ENCODE measurements around the gene PARVB.

The PARVB gene

DNA sequence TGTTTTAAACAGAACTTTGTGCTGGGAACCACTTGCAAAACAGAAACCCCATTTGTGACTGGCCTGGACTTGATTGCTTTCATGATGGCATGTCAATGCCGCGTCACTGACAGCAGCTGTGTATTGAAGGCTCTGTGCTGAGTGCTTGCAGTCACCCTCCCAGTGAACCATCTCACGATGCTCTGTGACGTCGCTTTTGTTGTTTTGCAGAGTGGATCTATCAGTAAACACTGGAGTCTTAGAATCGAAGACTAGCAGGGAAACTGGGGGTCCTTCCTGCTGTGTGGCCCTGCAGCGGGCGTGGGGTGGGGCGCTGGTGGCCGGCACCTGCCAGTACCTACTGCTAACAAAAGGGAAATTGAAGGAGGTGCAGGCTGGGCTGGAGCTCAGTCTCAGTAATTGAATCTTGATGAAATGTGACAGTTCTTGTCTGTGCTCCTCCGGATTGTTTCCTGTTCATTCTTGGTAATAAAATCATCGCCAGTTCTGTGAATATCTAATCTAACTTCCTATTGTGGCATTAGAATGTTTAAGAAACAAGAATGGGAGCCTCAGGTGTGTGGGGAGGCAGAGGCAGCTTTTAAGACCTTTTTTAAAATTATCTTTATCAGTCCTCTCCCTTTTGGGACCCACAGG, 106.1 kb downstream of the PARVB start:
- no peak for TF ChIP-seq CTCF (conservative IDR thresholded peaks at IDR 0.05; ENCODE audit: low read depth)
- no peak overlapping the region for H3K27ac ChIP-seq
- ChIA-PET CTCF (no interaction called here), POLR2A (ENCODE audit: low non-redundant PET) (no interaction called here)
- DNase-seq (ENCODE audit: low spot score) = no peak

- CTCF ChIA-PET = no interaction called here
- no peak for TF ChIP-seq CTCF (conservative IDR thresholded peaks at IDR 0.05; ENCODE audit: low read depth)
- POLR2A ChIA-PET (ENCODE audit: low non-redundant PET) = no interaction called here
- H3K27ac ChIP-seq = no peak overlapping the region
- no peak for DNase-seq (ENCODE audit: low spot score)
These were observed 107.3 kb downstream of the PARVB start for GRCh38 chr22:44131412-44131811.

GRCh38 chr22:44131989-44132685, 108.0 kb downstream of the PARVB start:
- ChIA-PET POLR2A (ENCODE audit: low non-redundant PET) (no interaction called here), CTCF (no interaction called here)
- no peak for TF ChIP-seq CTCF (conservative IDR thresholded peaks at IDR 0.05; ENCODE audit: low read depth)
- H3K27ac ChIP-seq = no peak overlapping the region
- DNase-seq (ENCODE audit: low spot score) = no peak

DNA sequence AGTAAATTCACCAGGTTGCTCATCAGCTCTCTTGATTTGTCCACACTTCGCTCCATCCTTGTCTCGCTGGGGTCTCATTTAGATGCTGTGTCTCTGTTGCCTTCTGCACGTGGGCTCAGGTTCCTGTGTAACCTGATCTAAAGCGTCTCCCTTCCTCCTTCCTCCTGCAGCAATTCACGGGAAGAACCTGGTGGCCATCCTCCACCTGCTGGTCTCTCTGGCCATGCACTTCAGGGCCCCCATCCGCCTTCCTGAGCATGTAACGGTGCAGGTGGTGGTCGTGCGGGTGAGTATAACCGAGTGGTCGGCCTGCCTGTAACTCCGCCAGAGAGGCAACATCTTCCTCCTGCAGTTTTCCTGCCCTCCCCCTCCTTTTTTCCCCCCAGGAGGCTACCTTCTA, 108.6 kb downstream of the PARVB start:
- CTCF ChIA-PET = no interaction called here
- POLR2A ChIA-PET (ENCODE audit: low non-redundant PET) = no interaction called here
- no peak overlapping the region for H3K27ac ChIP-seq
- TF ChIP-seq CTCF (conservative IDR thresholded peaks at IDR 0.05; ENCODE audit: low read depth) = no peak
- no peak for DNase-seq (ENCODE audit: low spot score)

DNA sequence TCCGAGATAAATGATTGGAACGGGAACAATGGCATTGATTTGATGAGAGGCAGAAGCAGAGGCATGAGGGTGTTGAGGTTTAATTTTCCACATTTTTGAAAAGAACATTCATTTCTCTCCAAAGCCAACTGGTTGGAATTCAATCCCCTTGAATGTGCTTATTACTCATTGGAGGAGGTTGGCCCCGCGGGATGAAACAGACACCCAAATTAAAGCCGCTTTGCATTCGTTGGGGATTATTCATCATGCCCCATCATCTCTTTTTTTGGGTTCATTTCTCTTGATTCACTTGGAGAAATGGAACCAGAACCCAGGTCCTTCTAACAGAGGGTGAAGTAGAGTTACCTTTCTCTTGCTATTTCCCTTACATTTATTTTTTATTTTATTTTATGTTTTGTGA, 109.1 kb downstream of the PARVB start:
- ChIA-PET POLR2A (ENCODE audit: low non-redundant PET) (no interaction called here), CTCF (no interaction called here)
- no peak for DNase-seq (ENCODE audit: low spot score)
- no peak for TF ChIP-seq CTCF (conservative IDR thresholded peaks at IDR 0.05; ENCODE audit: low read depth)
- no peak overlapping the region for H3K27ac ChIP-seq

DNA sequence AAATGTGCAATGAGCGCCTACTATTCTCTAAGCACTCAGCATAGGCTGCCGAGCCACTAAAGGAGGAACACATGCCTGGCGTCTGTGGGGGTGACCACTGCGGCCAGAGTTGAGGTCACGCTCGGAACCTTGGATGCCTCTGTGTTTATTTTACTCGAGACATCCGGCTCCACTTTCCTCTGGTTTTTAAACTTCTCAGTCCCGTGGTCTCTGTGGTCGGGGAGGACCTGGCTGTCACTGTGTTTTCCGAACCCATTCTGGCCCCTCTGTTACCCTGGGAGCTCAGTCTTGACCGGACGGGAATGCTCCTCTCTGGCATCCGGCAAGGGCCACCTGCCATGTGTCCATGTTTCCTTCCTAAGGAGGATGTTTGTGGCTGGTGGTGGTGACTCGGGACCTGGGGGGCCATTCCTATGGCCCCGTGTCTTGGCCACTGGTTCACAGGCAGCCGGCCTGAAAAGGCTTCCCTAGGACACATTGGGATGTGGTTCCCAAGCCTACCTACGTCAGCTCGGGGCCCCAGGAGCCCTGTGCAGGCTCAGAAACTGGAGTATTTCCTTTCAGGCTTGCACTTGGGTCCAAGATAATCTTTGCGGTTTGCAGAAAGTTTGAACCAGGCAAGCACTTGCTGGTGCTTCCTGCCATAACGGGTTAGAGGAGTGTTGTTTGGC, 109.9 kb downstream of the PARVB start:
- no peak overlapping the region for H3K27ac ChIP-seq
- no peak for TF ChIP-seq CTCF (conservative IDR thresholded peaks at IDR 0.05; ENCODE audit: low read depth)
- no peak for DNase-seq (ENCODE audit: low spot score)
- CTCF ChIA-PET = no interaction called here
- POLR2A ChIA-PET (ENCODE audit: low non-redundant PET) = no interaction called here
